Prostate gland (tissue), 2 donors: ENCODE data around the gene MIPOL1. TPM values are rescaled to one million over a fixed set of nuclear protein-coding genes. Genes with fewer than 3 reads are reported as not detected.

Experiments
- DNase-seq: peaks from one replicate; pipeline ENCODE4 v3.0.0-alpha.2; 2019; ENCODE audit warnings: low spot score
- H3K27ac ChIP-seq, 2 donors: fragments of 200-600 bp; sonication (generic); 2 replicates each; pipeline ENCODE4 v1.5.1; 2017 to 2019
- H3K27me3 ChIP-seq: fragments of 200-600 bp; sonication (generic); replicated peaks from 2 replicates; pipeline ENCODE4 v1.5.1; 2019; ENCODE audit not compliant: insufficient read depth
- H3K36me3 ChIP-seq, 2 donors: fragments of 200-600 bp; sonication (generic); 1 replicate in 1 of 2; 2 replicates in 1 of 2; pipeline versions ENCODE4 v1.5.1 to v1.8.1; 2017 to 2019
- H3K4me1 ChIP-seq: fragments of 200-600 bp; sonication (generic); replicated peaks from 2 replicates; pipeline ENCODE4 v1.5.1; 2019
- H3K4me3 ChIP-seq, 2 donors: fragments of 200-600 bp; sonication (generic); 2 replicates each; pipeline ENCODE4 v1.5.1; 2017 to 2019
- H3K9me3 ChIP-seq: fragments of 200-600 bp; sonication (generic); 2 replicates; pipeline ENCODE4 v1.5.1; 2017
- CTCF ChIP-seq, 4 experiments: fragments of 200-600 bp in 2 of 4; fragments of 450-650 bp in 2 of 4; sonication (generic) in 2 of 4; IDR thresholded peaks; 1 replicate in 3 of 4; 2 replicates in 1 of 4; pipeline ENCODE4 v1.5.1; 2016 to 2019; ENCODE audit warnings: antibody characterized with exemption in 4 of 4, mild to moderate bottlenecking in 2 of 4, moderate library complexity in 2 of 4
- POLR2A ChIP-seq: fragments of 450-650 bp; IDR thresholded peaks from one replicate; pipeline ENCODE4 v1.6.1; 2016; ENCODE audit warnings: antibody characterized with exemption, mild to moderate bottlenecking
- POLR2AphosphoS5 ChIP-seq: sonication (generic); formaldehyde crosslinking; IDR thresholded peaks from one replicate; pipeline ENCODE4 v1.6.1; 2017; ENCODE audit warnings: antibody characterized with exemption
- WGBS: methylation state at CpG from one replicate; pipeline ENCODE4 v1.1.5; 2018; 5-methylcytosine and 5-hydroxymethylcytosine counted together
- intact Hi-C: fragments of 100-400 bp; cut with DNase I; formaldehyde crosslinking; loops from one replicate; pipeline ENCODE4 v1.14.2; 2022
- small RNA-seq, 2 donors: library from RNA; depleted of rRNA; stranded (forward); fragments of <200 nt; gene quantifications; one replicate each; pipeline ENCODE3, GENCODE V24; 2016
- total RNA-seq, 2 donors: library from RNA; depleted of rRNA; stranded (reverse); fragments of >200 nt; gene quantifications; one replicate each; pipeline ENCODE4 v1.1.0, GENCODE V29; 2016

Gene MIPOL1
- total RNA-seq, 2 donors from 2014 or later, result 14.4 to 31.4 TPM

- H3K9me3 ChIP-seq, result no peaks in the 10 kb centered on the region
- no peaks in the 10 kb centered on the region for H3K27me3 ChIP-seq
Observed at GRCh38 chr14:37601865-37602264, 404.1 kb downstream of the MIPOL1 start.

More at GRCh38 chr14:37601865-37602264, 404.1 kb downstream of the MIPOL1 start:
- TF ChIP-seq POLR2A, result no peak
- no peak for TF ChIP-seq CTCF (IDR thresholded peaks at IDR 0.05)
- no peak for TF ChIP-seq POLR2AphosphoS5
- H3K36me3 ChIP-seq, result no peaks in the 10 kb centered on the region
- WGBS, result 29% methylated on average over 22 of the region's 22 CpGs
- intact Hi-C loops, result no loop called here
- peak overlapping the region in 1 of 2 donors; percentile 96 for H3K27ac ChIP-seq
- no peak for DNase-seq
- no peaks in the 10 kb centered on the region for H3K4me1 ChIP-seq
- H3K4me3 ChIP-seq, result no peak overlapping the region

Small RNAs within 50 kb of the gene (small RNA-seq; reads per million reads assigned to genes)
- 0 reads per million in 2 donors for gene RNU6-273P
- gene RNU6-886P, result 0 reads per million in 2 donors

Other genes starting within 250 kb of the MIPOL1 start
- 1 to 10 TPM; 1.5 to 7.7 TPM for gene SLC25A21, start 25.3 kb upstream of the MIPOL1 start, total RNA-seq